ENCODE data around the gene SPINT1.
A peak's percentile ranks its signal among the peaks of the same experiment; 100 is the strongest.

SPINT1 gene

DNA sequence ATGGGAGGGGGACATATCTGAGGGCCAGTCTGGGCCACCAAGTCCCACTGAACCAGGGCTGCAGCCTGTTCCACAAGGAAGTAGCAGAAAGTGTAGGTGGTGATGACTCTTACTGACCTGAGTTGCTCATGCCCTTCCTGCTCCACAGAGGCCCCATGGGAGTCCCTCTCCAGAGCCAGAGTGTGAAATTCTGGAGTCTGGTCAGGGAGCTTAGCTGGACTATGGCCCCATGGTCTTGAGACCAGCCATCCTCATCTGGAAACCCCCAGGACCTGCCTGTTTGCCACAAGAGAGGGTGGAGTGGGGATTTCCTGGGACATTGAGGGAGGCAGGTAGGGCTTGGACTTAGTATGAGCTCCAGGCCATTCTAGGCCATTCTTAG is 3.0 kb downstream of the SPINT1 start:
- Histone ChIP-seq H3K4me3 (ENCODE audit: low read depth, low read length) (no peak overlapping the region), H3K27ac (ENCODE audit: low read depth, low read length) (no peak overlapping the region), H3K79me2 (ENCODE audit: control insufficient read depth, insufficient read depth, low read length, unreplicated experiment) (no peaks in the 10 kb centered on the region), H3K4me1 (ENCODE audit: control insufficient read depth, insufficient read depth, low read length, unreplicated experiment) (peaks cover 14% of the 10 kb centered on the region), H2AFZ (ENCODE audit: low read length, unreplicated experiment) (no peak overlapping the region), H3K27me3 (ENCODE audit: insufficient read depth, low read length) (peaks cover 28% of the 10 kb centered on the region), H3K36me3 (ENCODE audit: insufficient read depth, low read length) (no peaks in the 10 kb centered on the region)

GRCh38 chr15:40847223-40847961 is 3.5 kb downstream of the SPINT1 start:
- peaks cover 14% of the 10 kb centered on the region for H3K4me1 ChIP-seq (ENCODE audit: control insufficient read depth, insufficient read depth, low read length, unreplicated experiment)
- H2AFZ ChIP-seq (ENCODE audit: low read length, unreplicated experiment) = no peak overlapping the region
- H3K27me3 ChIP-seq (ENCODE audit: insufficient read depth, low read length) = peaks cover 22% of the 10 kb centered on the region
- no peak overlapping the region for H3K27ac ChIP-seq (ENCODE audit: low read depth, low read length)
- H3K36me3 ChIP-seq (ENCODE audit: insufficient read depth, low read length) = no peaks in the 10 kb centered on the region
- H3K79me2 ChIP-seq (ENCODE audit: control insufficient read depth, insufficient read depth, low read length, unreplicated experiment) = no peaks in the 10 kb centered on the region
- no peak overlapping the region for H3K4me3 ChIP-seq (ENCODE audit: low read depth, low read length)

- Histone ChIP-seq H2AFZ (ENCODE audit: low read length, unreplicated experiment) (no peak overlapping the region), H3K79me2 (ENCODE audit: control insufficient read depth, insufficient read depth, low read length, unreplicated experiment) (no peaks in the 10 kb centered on the region), H3K27ac (ENCODE audit: low read depth, low read length) (no peak overlapping the region), H3K4me1 (ENCODE audit: control insufficient read depth, insufficient read depth, low read length, unreplicated experiment) (peaks cover 14% of the 10 kb centered on the region), H3K36me3 (ENCODE audit: insufficient read depth, low read length) (no peaks in the 10 kb centered on the region), H3K4me3 (ENCODE audit: low read depth, low read length) (no peak overlapping the region), H3K27me3 (ENCODE audit: insufficient read depth, low read length) (no peaks in the 10 kb centered on the region)
Observed at GRCh38 chr15:40850576-40851112, 6.8 kb downstream of the SPINT1 start.

GRCh38 chr15:40852529-40852928 is 8.7 kb downstream of the SPINT1 start:
- no peaks in the 10 kb centered on the region for H3K79me2 ChIP-seq (ENCODE audit: control insufficient read depth, insufficient read depth, low read length, unreplicated experiment)
- no peak overlapping the region for H3K27ac ChIP-seq (ENCODE audit: low read depth, low read length)
- no peaks in the 10 kb centered on the region for H3K27me3 ChIP-seq (ENCODE audit: insufficient read depth, low read length)
- no peak overlapping the region for H3K4me3 ChIP-seq (ENCODE audit: low read depth, low read length)
- H3K36me3 ChIP-seq (ENCODE audit: insufficient read depth, low read length) = no peaks in the 10 kb centered on the region
- H3K4me1 ChIP-seq (ENCODE audit: control insufficient read depth, insufficient read depth, low read length, unreplicated experiment) = no peaks in the 10 kb centered on the region
- H2AFZ ChIP-seq (ENCODE audit: low read length, unreplicated experiment) = no peak overlapping the region

- H3K36me3 ChIP-seq (ENCODE audit: insufficient read depth, low read length) = no peaks in the 10 kb centered on the region
- H3K27ac ChIP-seq (ENCODE audit: low read depth, low read length) = no peak overlapping the region
- H3K27me3 ChIP-seq (ENCODE audit: insufficient read depth, low read length) = no peaks in the 10 kb centered on the region
- H3K79me2 ChIP-seq (ENCODE audit: control insufficient read depth, insufficient read depth, low read length, unreplicated experiment) = no peaks in the 10 kb centered on the region
- H3K4me3 ChIP-seq (ENCODE audit: low read depth, low read length) = no peak overlapping the region
- H2AFZ ChIP-seq (ENCODE audit: low read length, unreplicated experiment) = no peak overlapping the region
- no peaks in the 10 kb centered on the region for H3K4me1 ChIP-seq (ENCODE audit: control insufficient read depth, insufficient read depth, low read length, unreplicated experiment)
Observed at GRCh38 chr15:40853241-40853890, 9.5 kb downstream of the SPINT1 start.

DNA sequence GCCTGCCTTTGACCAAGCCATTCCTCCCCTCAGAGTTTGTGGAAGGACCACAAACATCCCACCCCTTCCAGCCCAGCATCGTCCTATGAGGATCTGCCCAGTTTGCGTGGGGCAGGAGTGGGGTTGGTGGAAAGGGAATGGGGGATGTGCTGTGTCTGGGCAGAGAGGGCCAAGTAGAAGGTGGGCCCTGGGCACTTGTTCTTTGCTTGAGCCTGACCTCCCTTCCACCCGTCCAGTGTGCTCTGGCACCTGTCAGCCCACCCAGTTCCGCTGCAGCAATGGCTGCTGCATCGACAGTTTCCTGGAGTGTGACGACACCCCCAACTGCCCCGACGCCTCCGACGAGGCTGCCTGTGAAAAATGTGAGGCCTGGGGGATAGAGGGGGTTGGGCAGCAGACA is 10.3 kb downstream of the SPINT1 start:
- Histone ChIP-seq H3K27ac (ENCODE audit: low read depth, low read length) (no peak overlapping the region), H3K36me3 (ENCODE audit: insufficient read depth, low read length) (no peaks in the 10 kb centered on the region)

GRCh38 chr15:40855706-40856234 is 11.9 kb downstream of the SPINT1 start:
- H3K27me3 ChIP-seq (ENCODE audit: insufficient read depth, low read length) = no peaks in the 10 kb centered on the region
- H2AFZ ChIP-seq (ENCODE audit: low read length, unreplicated experiment) = no peak overlapping the region
- no peak overlapping the region for H3K27ac ChIP-seq (ENCODE audit: low read depth, low read length)
- no peaks in the 10 kb centered on the region for H3K79me2 ChIP-seq (ENCODE audit: control insufficient read depth, insufficient read depth, low read length, unreplicated experiment)
- H3K4me3 ChIP-seq (ENCODE audit: low read depth, low read length) = no peak overlapping the region
- no peaks in the 10 kb centered on the region for H3K4me1 ChIP-seq (ENCODE audit: control insufficient read depth, insufficient read depth, low read length, unreplicated experiment)
- no peaks in the 10 kb centered on the region for H3K36me3 ChIP-seq (ENCODE audit: insufficient read depth, low read length)

More for the DNA sequence above, 10.3 kb downstream of the SPINT1 start:
- Histone ChIP-seq H3K4me3 (ENCODE audit: low read depth, low read length) (no peak overlapping the region), H2AFZ (ENCODE audit: low read length, unreplicated experiment) (no peak overlapping the region), H3K79me2 (ENCODE audit: control insufficient read depth, insufficient read depth, low read length, unreplicated experiment) (no peaks in the 10 kb centered on the region), H3K27me3 (ENCODE audit: insufficient read depth, low read length) (no peaks in the 10 kb centered on the region), H3K4me1 (ENCODE audit: control insufficient read depth, insufficient read depth, low read length, unreplicated experiment) (no peaks in the 10 kb centered on the region)

DNA sequence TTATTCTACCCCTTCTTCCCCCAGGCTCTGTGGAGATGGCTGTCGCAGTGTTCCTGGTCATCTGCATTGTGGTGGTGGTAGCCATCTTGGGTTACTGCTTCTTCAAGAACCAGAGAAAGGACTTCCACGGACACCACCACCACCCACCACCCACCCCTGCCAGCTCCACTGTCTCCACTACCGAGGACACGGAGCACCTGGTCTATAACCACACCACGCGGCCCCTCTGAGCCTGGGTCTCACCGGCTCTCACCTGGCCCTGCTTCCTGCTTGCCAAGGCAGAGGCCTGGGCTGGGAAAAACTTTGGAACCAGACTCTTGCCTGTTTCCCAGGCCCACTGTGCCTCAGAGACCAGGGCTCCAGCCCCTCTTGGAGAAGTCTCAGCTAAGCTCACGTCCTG is 12.9 kb downstream of the SPINT1 start:
- Histone ChIP-seq H3K4me1 (ENCODE audit: control insufficient read depth, insufficient read depth, low read length, unreplicated experiment) (no peaks in the 10 kb centered on the region), H3K4me3 (ENCODE audit: low read depth, low read length) (no peak overlapping the region), H2AFZ (ENCODE audit: low read length, unreplicated experiment) (no peak overlapping the region), H3K27me3 (ENCODE audit: insufficient read depth, low read length) (no peaks in the 10 kb centered on the region), H3K79me2 (ENCODE audit: control insufficient read depth, insufficient read depth, low read length, unreplicated experiment) (no peaks in the 10 kb centered on the region), H3K27ac (ENCODE audit: low read depth, low read length) (no peak overlapping the region), H3K36me3 (ENCODE audit: insufficient read depth, low read length) (no peaks in the 10 kb centered on the region)

- Histone ChIP-seq H3K4me1 (ENCODE audit: control insufficient read depth, insufficient read depth, low read length, unreplicated experiment) (no peaks in the 10 kb centered on the region), H3K79me2 (ENCODE audit: control insufficient read depth, insufficient read depth, low read length, unreplicated experiment) (no peaks in the 10 kb centered on the region), H3K36me3 (ENCODE audit: insufficient read depth, low read length) (no peaks in the 10 kb centered on the region), H3K27ac (ENCODE audit: low read depth, low read length) (no peak overlapping the region), H3K4me3 (ENCODE audit: low read depth, low read length) (no peak overlapping the region), H2AFZ (ENCODE audit: low read length, unreplicated experiment) (peak overlapping the region; percentile 14), H3K27me3 (ENCODE audit: insufficient read depth, low read length) (no peaks in the 10 kb centered on the region)
Observed at GRCh38 chr15:40857601-40858341, 13.9 kb downstream of the SPINT1 start.

- Histone ChIP-seq H3K27me3 (ENCODE audit: insufficient read depth, low read length) (no peaks in the 10 kb centered on the region), H3K36me3 (ENCODE audit: insufficient read depth, low read length) (no peaks in the 10 kb centered on the region), H3K4me1 (ENCODE audit: control insufficient read depth, insufficient read depth, low read length, unreplicated experiment) (no peaks in the 10 kb centered on the region), H2AFZ (ENCODE audit: low read length, unreplicated experiment) (no peak overlapping the region), H3K4me3 (ENCODE audit: low read depth, low read length) (no peak overlapping the region), H3K27ac (ENCODE audit: low read depth, low read length) (no peak overlapping the region), H3K79me2 (ENCODE audit: control insufficient read depth, insufficient read depth, low read length, unreplicated experiment) (no peaks in the 10 kb centered on the region)
Observed at GRCh38 chr15:40858706-40859105, 14.9 kb downstream of the SPINT1 start.
